GM10248 (cell line): ENCODE data around the gene SYAP1.

Source experiments
- CTCF ChIA-PET: fragments of 300-600 bp; sonication (Branson Sonifier 250); formaldehyde crosslinking; extraction: SDS; loops from one replicate; lab custom pipeline; 2021; ENCODE audit warnings: antibody characterized with exemption; lab: Yijun Ruan, JAX
- POLR2A ChIA-PET: fragments of 350-650 bp; sonication (Branson Sonifier 250); formaldehyde crosslinking; extraction: SDS; loops from one replicate; lab custom pipeline; 2020; ENCODE audit warnings: antibody characterized with exemption; lab: Yijun Ruan, JAX
- DNase-seq: peaks from one replicate; pipeline ENCODE4 v3.0.0; 2012; ENCODE audit errors: extremely low spot score
- CTCF ChIP-seq: IDR thresholded peaks from 2 replicates; pipeline ENCODE4 v1.5.1; 2012; ENCODE audit warnings: mild to moderate bottlenecking, low read depth; ENCODE audit errors: extremely low read depth, missing control alignments, control extremely low read depth

Gene SYAP1

GRCh38 chrX:16796298-16796697, 76.9 kb downstream of the SYAP1 start:
- no peak for DNase-seq
- no peak for TF ChIP-seq CTCF
- ChIA-PET POLR2A (no interaction called here), CTCF (no interaction called here)

GRCh38 chrX:16797358-16797757, 77.9 kb downstream of the SYAP1 start:
- DNase-seq = no peak
- CTCF ChIA-PET = interaction anchor here (1.7 kb wide), 1 partner anchor 9 kb away, joined by 4 read pairs; no protein-coding TSS in a partner anchor
- no peak for TF ChIP-seq CTCF
- POLR2A ChIA-PET = no interaction called here

- POLR2A ChIA-PET = interaction anchor here (0.5 to 0.7 kb wide), 2 partner anchors 8 to 10 kb away, joined by 3 to 4 read pairs; no protein-coding TSS in a partner anchor
- DNase-seq = no peak
- TF ChIP-seq CTCF = no peak
- CTCF ChIA-PET = interaction anchor here (1.7 kb wide), 1 partner anchor 9 kb away, joined by 4 read pairs; no protein-coding TSS in a partner anchor
Observed at GRCh38 chrX:16797841-16798240, 78.4 kb downstream of the SYAP1 start.

DNA sequence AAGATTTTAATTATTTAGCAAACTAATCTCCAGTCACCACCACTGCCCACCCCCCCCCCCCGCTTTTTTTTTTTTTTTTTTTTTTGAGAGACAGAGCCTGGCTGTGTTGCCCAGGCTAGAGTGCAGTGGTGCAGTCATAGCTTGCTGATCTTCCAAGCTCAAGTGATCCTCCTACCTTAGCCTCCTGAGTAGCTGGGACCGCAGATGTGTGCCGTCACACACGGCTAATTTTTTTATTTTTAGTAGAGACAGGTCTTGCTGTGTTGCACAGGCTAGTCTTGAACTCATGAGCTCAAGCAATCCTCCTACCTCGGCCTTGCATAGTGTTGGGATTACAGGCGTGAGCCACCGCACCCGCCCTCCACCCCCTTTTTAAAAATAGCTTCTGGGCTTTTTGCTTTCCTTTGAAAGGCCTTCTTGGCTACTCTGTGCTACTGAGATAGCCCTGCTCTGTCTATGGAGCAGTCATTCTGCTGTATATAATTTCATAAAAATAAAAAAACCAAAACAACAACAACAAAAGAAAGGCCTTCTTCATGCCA, 85.6 kb downstream of the SYAP1 start:
- POLR2A ChIA-PET = no interaction called here

GRCh38 chrX:16807548-16807947, 88.1 kb downstream of the SYAP1 start:
- no peak for DNase-seq
- ChIA-PET CTCF (interaction anchor here (0.6 to 2.2 kb wide), 7 partner anchors 10 to 66 kb away, joined by 3 to 6 read pairs (median 4); no protein-coding TSS in a partner anchor), POLR2A (interaction anchor here (0.6 kb wide), 1 partner anchor 10 kb away, joined by 3 read pairs; no protein-coding TSS in a partner anchor)
- TF ChIP-seq CTCF = no peak

More for the DNA sequence above, 85.6 kb downstream of the SYAP1 start:
- TF ChIP-seq CTCF = no peak
- CTCF ChIA-PET = no interaction called here
- no peak for DNase-seq

DNA sequence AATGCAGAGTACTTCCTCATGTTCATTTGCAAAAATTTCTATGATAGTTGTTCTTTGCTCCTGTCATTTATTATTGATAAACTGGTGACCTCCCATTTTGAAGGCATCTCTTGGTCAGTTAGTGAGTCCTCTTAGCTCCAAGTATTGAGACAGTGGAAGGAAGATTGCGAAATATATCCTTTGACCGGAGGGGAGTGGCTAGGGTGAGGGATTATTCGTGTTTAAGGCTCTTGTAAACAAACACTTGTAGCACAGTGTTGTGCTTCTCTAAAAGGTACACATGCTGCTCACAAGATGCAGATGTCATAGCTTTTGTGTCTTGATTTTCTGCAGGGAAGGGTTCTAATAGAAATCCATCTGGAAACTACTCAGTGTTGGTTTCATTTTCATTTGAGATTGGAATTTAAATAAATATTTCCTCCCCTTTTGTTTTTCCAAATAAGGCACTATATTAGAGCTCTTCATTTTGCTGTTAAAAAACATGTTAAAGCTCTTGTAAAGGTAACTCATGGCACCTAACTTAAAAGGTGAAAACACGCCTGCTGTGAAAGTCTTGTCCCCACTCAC, 88.6 kb downstream of the SYAP1 start:
- TF ChIP-seq CTCF = no peak
- ChIA-PET CTCF (interaction anchor here (1.0 to 2.2 kb wide), 5 partner anchors 17 to 66 kb away, joined by 3 to 6 read pairs (median 5); no protein-coding TSS in a partner anchor), POLR2A (interaction anchor here (0.6 kb wide), 1 partner anchor 10 kb away, joined by 3 read pairs; no protein-coding TSS in a partner anchor)
- no peak for DNase-seq
